ENCODE results near the gene MDM2. TPM values are rescaled to one million over a fixed set of nuclear protein-coding genes. Genes with fewer than 3 reads are reported as not detected.
"Not testable (repeated sequence)": the region's sequence is repeated elsewhere in the genome, so short reads cannot be mapped to it uniquely, and the experiment has no call there.

Gene MDM2
- total RNA-seq, 1 donor from 2014 or later = 37.3 TPM

- ATAC-seq (no peak), DNase-seq (ENCODE audit: missing footprints) (no peak)
- intact Hi-C loops (cut with DNase I) = no loop called here
These were observed 31.5 kb downstream of the MDM2 start for GRCh38 chr12:68839183-68840147.

GRCh38 chr12:68841175-68841574, 33.2 kb downstream of the MDM2 start:
- intact Hi-C loops (cut with DNase I); DNase-seq (ENCODE audit: missing footprints); ATAC-seq: not testable (repeated sequence)

GRCh38 chr12:68841717-68842116, 33.7 kb downstream of the MDM2 start:
- intact Hi-C loops (cut with DNase I) = no loop called here
- ATAC-seq (no peak), DNase-seq (ENCODE audit: missing footprints) (no peak)

- ATAC-seq (no peak), DNase-seq (ENCODE audit: missing footprints) (no peak)
- intact Hi-C loops (cut with DNase I) = no loop called here
These were observed 34.1 kb downstream of the MDM2 start for GRCh38 chr12:68842123-68842522.

GRCh38 chr12:68842784-68843567, 35.0 kb downstream of the MDM2 start:
- ATAC-seq (no peak), DNase-seq (ENCODE audit: missing footprints) (no peak)
- intact Hi-C loops (cut with DNase I) = no loop called here

- ATAC-seq (no peak), DNase-seq (ENCODE audit: missing footprints) (no peak)
- intact Hi-C loops (cut with DNase I) = no loop called here
These were observed 36.4 kb downstream of the MDM2 start for GRCh38 chr12:68844318-68844745.

- intact Hi-C loops (cut with DNase I) = no loop called here
These were observed 37.1 kb downstream of the MDM2 start for GRCh38 chr12:68844788-68845695.

GRCh38 chr12:68846811-68847210, 38.8 kb downstream of the MDM2 start:
- ATAC-seq (no peak), DNase-seq (ENCODE audit: missing footprints) (no peak)
- intact Hi-C loops (cut with DNase I) = no loop called here

More at GRCh38 chr12:68844788-68845695, 37.1 kb downstream of the MDM2 start:
- no peak for ATAC-seq
- DNase-seq (ENCODE audit: missing footprints) = no peak

- DNase-seq (ENCODE audit: missing footprints) (no peak), ATAC-seq (no peak)
- intact Hi-C loops (cut with DNase I) = no loop called here
These were observed 42.4 kb downstream of the MDM2 start for GRCh38 chr12:68850390-68850789.

GRCh38 chr12:68851592-68852306, 43.8 kb downstream of the MDM2 start:
- intact Hi-C loops (cut with DNase I) = no loop called here
- DNase-seq (ENCODE audit: missing footprints) (no peak), ATAC-seq (no peak)

GRCh38 chr12:68853396-68854077, 45.6 kb downstream of the MDM2 start:
- intact Hi-C loops (cut with DNase I) = no loop called here

GRCh38 chr12:68854078-68854468, 46.1 kb downstream of the MDM2 start:
- no peak for ATAC-seq
- intact Hi-C loops (cut with DNase I) = no loop called here
- no peak for DNase-seq (ENCODE audit: missing footprints)

More at GRCh38 chr12:68853396-68854077, 45.6 kb downstream of the MDM2 start:
- no peak for ATAC-seq
- no peak for DNase-seq (ENCODE audit: missing footprints)

- no peak for ATAC-seq
- no peak for DNase-seq (ENCODE audit: missing footprints)
- intact Hi-C loops (cut with DNase I) = no loop called here
These were observed 46.6 kb downstream of the MDM2 start for GRCh38 chr12:68854554-68854953.

GRCh38 chr12:68855111-68855510, 47.1 kb downstream of the MDM2 start:
- DNase-seq (ENCODE audit: missing footprints) (no peak), ATAC-seq (no peak)
- intact Hi-C loops (cut with DNase I) = no loop called here

- ATAC-seq (no peak), DNase-seq (ENCODE audit: missing footprints) (no peak)
- intact Hi-C loops (cut with DNase I) = no loop called here
These were observed 47.8 kb downstream of the MDM2 start for GRCh38 chr12:68855771-68856170.

GRCh38 chr12:68856510-68856909, 48.5 kb downstream of the MDM2 start:
- no peak for ATAC-seq
- intact Hi-C loops (cut with DNase I) = no loop called here

GRCh38 chr12:68861890-68862289, 53.9 kb downstream of the MDM2 start:
- no peak for DNase-seq (ENCODE audit: missing footprints)
- intact Hi-C loops (cut with DNase I) = no loop called here
- ATAC-seq = no peak

More at GRCh38 chr12:68856510-68856909, 48.5 kb downstream of the MDM2 start:
- no peak for DNase-seq (ENCODE audit: missing footprints)

Measured in Right ventricle myocardium inferior (tissue), 1 donor.